DOHH2 (cell line): Measurements from ENCODE around the gene SEMA4C.

ENCODE experiments used
- EZH2phosphoT487 ChIP-seq: fragments of 200-600 bp; sonication (generic); IDR thresholded peaks from 2 replicates; pipeline ENCODE4 v1.6.1; 2017; ENCODE audit warnings: borderline replicate concordance, mild to moderate bottlenecking, antibody characterized with exemption, low read length, moderate library complexity, mixed read lengths
- TF ChIP-seq, protein P1 (sequence below): fragments of 200-600 bp; sonication (generic); IDR thresholded peaks from one replicate; pipeline ENCODE4 v1.5.1; 2014; ENCODE audit warnings: antibody characterized with exemption, mild to moderate bottlenecking, low read depth, low read length; ENCODE audit not compliant: poor library complexity, severe bottlenecking

DNA sequence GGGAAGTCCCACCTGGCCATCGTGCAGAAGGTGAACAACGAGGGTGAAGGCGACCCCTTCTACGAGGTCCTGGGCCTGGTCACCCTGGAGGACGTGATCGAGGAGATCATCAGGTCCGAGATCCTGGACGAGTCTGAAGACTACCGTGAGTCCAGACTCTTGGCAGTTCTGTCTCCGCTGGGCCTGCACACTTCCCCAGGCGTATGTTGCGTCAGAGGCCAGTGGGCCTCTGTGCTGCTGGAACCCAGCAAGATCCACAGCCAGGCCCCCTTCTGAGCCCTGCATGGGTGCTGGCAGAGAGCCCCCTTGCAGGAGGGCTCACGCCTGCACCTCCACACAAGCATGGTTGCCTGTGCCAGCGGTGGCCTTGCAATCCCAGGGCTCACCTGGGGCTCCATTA is 44.8 kb downstream of the SEMA4C start:
- TF ChIP-seq, protein P1, sequence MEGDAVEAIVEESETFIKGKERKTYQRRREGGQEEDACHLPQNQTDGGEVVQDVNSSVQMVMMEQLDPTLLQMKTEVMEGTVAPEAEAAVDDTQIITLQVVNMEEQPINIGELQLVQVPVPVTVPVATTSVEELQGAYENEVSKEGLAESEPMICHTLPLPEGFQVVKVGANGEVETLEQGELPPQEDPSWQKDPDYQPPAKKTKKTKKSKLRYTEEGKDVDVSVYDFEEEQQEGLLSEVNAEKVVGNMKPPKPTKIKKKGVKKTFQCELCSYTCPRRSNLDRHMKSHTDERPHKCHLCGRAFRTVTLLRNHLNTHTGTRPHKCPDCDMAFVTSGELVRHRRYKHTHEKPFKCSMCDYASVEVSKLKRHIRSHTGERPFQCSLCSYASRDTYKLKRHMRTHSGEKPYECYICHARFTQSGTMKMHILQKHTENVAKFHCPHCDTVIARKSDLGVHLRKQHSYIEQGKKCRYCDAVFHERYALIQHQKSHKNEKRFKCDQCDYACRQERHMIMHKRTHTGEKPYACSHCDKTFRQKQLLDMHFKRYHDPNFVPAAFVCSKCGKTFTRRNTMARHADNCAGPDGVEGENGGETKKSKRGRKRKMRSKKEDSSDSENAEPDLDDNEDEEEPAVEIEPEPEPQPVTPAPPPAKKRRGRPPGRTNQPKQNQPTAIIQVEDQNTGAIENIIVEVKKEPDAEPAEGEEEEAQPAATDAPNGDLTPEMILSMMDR: no peak
- no peak for TF ChIP-seq EZH2phosphoT487
